Glutamatergic neuron (in vitro differentiated cells): ENCODE data around the gene ZBED4. TPM values are rescaled to one million over a fixed set of nuclear protein-coding genes. Genes with fewer than 3 reads are reported as not detected.

ENCODE experiments used
- DNase-seq: peaks from one replicate; pipeline ENCODE4 v3.0.0; 2022
- H3K27ac Mint-ChIP-seq: one replicate; pipeline ENCODE4 v1.8.0; 2020; ENCODE audit warnings: mild to moderate bottlenecking, mixed read lengths, inconsistent platforms; ENCODE audit not compliant: unreplicated experiment
- H3K27me3 Mint-ChIP-seq: one replicate; pipeline ENCODE4 v1.8.0; 2020; ENCODE audit warnings: mild to moderate bottlenecking, moderate library complexity, mixed read lengths, inconsistent platforms; ENCODE audit not compliant: unreplicated experiment
- H3K36me3 Mint-ChIP-seq: one replicate; pipeline ENCODE4 v1.8.0; 2020; ENCODE audit warnings: mild to moderate bottlenecking, mixed read lengths, inconsistent platforms; ENCODE audit not compliant: unreplicated experiment
- H3K4me1 Mint-ChIP-seq: one replicate; pipeline ENCODE4 v1.8.0; 2020; ENCODE audit warnings: mild to moderate bottlenecking, low read depth, mixed read lengths, inconsistent platforms; ENCODE audit not compliant: unreplicated experiment
- H3K4me3 Mint-ChIP-seq: one replicate; pipeline ENCODE4 v1.8.0; 2020; ENCODE audit warnings: mild to moderate bottlenecking, mixed read lengths, inconsistent platforms; ENCODE audit not compliant: unreplicated experiment
- H3K9me3 Mint-ChIP-seq: one replicate; pipeline ENCODE4 v1.8.0; 2020; ENCODE audit warnings: mild to moderate bottlenecking, moderate library complexity, mixed read lengths, inconsistent platforms; ENCODE audit not compliant: unreplicated experiment
- total RNA-seq: library from RNA; stranded (reverse); fragmentation: NEBNext Ultra II Directional; extraction: Animal tissue kit (Norgen Biotek cat#: 25700); gene quantifications from one replicate; pipeline ENCODE4 v1.2.1, GENCODE V29; 2021; ENCODE audit not compliant: unreplicated experiment
- TF ChIP-seq, protein P1 (sequence below): fragments of 200-600 bp; sonication (generic); IDR thresholded peaks from one replicate; pipeline ENCODE4 v1.5.0; 2021; ENCODE audit not compliant: partially characterized antibody, unreplicated experiment

The ZBED4 gene
- total RNA-seq, 1 donor from 2014 or later: 53.5 TPM

DNA sequence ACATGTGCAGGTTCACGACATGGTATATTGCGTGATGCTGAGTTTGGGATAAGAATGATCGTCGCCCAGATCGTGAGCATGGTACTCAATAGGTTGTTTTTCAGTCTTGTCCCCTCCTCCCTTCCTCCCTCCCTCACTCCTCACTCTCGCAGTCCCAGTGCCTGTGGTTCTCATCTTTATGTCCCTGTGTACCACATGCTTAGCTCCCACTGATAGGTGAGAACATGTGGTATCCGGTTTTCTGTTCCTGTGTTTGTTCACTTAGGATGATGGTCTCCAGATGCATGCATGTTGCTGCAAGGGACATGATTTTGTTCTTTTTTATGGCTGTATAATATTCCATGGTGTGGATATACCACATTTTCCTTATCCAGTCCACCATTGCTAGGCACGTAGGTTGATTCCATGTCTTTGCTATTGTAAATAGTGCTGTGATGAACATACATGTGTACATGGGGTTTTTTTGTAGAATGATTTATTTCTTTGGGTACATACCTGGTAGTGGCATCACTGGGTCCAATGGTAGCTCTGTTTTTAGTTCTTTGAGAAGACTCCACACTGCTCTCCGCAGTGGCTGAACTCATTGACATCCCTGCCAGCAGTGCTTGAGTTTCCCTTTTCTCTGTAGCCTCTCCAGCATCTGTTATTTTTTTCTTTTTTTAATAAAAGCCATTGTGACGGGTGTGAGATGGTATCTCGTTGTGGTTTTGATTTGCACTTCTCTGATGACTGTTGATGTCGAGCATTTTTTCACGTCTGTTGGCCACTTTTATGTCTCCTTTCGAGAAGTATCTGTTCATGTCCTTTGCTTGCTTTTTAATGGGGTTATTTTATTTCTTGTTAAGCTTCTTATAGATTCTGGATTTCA is 16.4 kb downstream of the ZBED4 start:
- Mint-ChIP-seq H3K4me1 (peaks cover 5% of the 10 kb centered on the region), H3K27ac (peak overlapping the region; percentile 6), H3K27me3 (peaks cover 7% of the 10 kb centered on the region), H3K36me3 (peaks cover 52% of the 10 kb centered on the region), H3K9me3 (peaks cover 23% of the 10 kb centered on the region), H3K4me3 (no peak overlapping the region)
- TF ChIP-seq, protein P1, sequence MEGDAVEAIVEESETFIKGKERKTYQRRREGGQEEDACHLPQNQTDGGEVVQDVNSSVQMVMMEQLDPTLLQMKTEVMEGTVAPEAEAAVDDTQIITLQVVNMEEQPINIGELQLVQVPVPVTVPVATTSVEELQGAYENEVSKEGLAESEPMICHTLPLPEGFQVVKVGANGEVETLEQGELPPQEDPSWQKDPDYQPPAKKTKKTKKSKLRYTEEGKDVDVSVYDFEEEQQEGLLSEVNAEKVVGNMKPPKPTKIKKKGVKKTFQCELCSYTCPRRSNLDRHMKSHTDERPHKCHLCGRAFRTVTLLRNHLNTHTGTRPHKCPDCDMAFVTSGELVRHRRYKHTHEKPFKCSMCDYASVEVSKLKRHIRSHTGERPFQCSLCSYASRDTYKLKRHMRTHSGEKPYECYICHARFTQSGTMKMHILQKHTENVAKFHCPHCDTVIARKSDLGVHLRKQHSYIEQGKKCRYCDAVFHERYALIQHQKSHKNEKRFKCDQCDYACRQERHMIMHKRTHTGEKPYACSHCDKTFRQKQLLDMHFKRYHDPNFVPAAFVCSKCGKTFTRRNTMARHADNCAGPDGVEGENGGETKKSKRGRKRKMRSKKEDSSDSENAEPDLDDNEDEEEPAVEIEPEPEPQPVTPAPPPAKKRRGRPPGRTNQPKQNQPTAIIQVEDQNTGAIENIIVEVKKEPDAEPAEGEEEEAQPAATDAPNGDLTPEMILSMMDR: no peak
- no peak for DNase-seq

DNA sequence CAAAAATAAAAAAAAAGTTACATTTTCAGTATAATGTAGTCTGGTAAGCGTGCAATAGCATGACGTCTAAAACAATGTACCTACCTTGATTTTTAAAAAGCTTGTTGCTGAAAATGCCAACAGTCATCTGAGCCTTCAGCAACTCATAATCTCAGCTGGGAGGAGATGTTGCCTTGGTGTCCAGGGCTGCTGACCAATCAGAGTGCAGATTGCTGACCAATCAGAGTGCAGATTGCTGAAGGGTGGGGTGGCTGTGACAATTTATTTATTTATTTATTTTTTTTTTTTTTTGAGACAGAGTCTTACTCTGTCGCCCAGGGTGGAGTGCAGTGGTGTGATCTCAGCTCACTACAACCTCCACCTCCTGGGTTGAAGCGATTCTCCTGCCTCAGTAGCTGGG is 17.8 kb downstream of the ZBED4 start:
- Mint-ChIP-seq H3K9me3 (peaks cover 16% of the 10 kb centered on the region), H3K27ac (no peak overlapping the region), H3K4me1 (peaks cover 5% of the 10 kb centered on the region), H3K36me3 (peaks cover 45% of the 10 kb centered on the region), H3K4me3 (no peak overlapping the region), H3K27me3 (peaks cover 7% of the 10 kb centered on the region)
- TF ChIP-seq, protein P1: no peak
- DNase-seq: no peak

DNA sequence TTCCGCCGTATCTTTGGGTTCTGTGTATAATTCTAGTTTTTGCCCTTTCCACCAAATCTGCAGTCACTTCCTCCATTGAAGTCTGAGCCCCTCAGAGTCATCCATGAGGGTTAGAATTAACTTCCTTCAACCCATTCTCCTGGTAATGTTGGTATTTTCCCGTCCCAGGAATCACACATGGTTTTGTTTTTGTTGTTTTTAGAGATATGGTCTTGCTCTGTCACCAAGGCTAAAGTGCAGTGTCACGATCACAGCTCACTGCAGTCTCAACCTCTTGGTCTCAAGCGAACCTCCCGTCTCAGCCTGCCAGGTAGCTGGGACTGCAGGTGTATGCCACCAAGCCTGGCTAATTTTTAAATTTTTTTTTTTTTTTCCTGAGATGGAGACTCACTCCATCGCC is 18.7 kb downstream of the ZBED4 start:
- Mint-ChIP-seq H3K27me3 (peaks cover 7% of the 10 kb centered on the region), H3K9me3 (peaks cover 16% of the 10 kb centered on the region), H3K27ac (no peak overlapping the region), H3K4me3 (no peak overlapping the region), H3K36me3 (peaks cover 41% of the 10 kb centered on the region), H3K4me1 (peaks cover 5% of the 10 kb centered on the region)
- TF ChIP-seq, protein P1: no peak
- no peak for DNase-seq

DNA sequence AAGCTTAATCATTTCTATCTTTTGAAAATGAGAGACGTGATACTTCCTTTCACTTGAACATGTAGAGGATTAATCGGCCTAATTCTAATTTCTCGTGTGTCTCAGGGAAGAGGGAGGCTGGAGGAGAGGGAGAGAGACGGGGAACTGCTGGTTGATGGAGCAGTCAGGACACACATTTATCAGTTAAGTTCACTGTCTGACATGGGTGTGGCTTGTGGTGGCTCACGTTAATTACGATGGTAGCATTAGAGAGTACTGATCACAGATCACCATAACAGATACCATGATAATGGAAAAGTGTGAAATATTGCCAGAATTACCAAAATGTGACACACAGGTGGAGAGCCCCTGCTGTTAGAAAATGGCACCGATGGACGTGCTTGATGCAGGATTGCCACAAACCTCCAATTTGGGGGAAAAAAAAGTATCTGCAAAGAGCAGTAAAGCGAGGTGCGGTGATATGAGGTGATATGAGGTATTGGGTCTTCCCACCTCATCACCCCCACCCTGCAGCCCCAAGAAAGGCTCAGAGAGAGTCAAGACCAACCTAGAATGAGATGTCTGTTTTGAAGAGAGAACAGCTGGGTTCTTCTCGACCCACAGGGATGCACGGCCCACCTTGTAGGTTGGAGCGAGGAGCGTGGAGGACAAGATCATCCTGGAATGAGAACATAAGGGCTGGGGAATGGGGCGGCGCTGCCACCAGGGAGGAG is 19.7 kb downstream of the ZBED4 start:
- H3K4me1 Mint-ChIP-seq: peaks cover 5% of the 10 kb centered on the region
- peaks cover 15% of the 10 kb centered on the region for H3K9me3 Mint-ChIP-seq
- no peak overlapping the region for H3K4me3 Mint-ChIP-seq
- no peak for DNase-seq
- no peak overlapping the region for H3K27ac Mint-ChIP-seq
- H3K36me3 Mint-ChIP-seq: peaks cover 46% of the 10 kb centered on the region
- H3K27me3 Mint-ChIP-seq: peaks cover 9% of the 10 kb centered on the region
- TF ChIP-seq, protein P1: no peak

DNA sequence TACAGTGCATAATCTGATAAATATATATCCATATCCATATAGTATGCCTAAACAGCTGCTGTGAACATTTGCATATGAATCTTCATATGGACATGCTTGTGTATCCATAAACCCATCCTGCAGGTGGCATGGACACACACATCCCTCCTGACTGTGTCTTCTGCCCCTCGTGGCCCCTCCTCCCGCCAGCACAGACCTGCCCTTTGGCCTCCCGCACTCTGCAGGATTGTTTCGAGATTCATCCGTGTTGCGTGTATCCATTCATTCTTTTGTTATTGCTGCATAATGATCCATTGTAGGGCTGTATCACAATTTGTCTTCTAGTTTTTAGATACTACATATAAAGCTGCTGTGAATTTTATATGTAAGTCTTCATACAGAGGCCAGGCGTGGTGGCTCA is 24.0 kb downstream of the ZBED4 start:
- Mint-ChIP-seq H3K9me3 (peaks cover 12% of the 10 kb centered on the region), H3K27me3 (peaks cover 13% of the 10 kb centered on the region), H3K27ac (no peak overlapping the region), H3K36me3 (peaks cover 28% of the 10 kb centered on the region), H3K4me3 (no peak overlapping the region), H3K4me1 (peaks cover 14% of the 10 kb centered on the region)
- TF ChIP-seq, protein P1: no peak
- DNase-seq: no peak
